ENCODE results near the gene PGLYRP2. TPM values are rescaled to one million over a fixed set of nuclear protein-coding genes. Genes with fewer than 3 reads are reported as not detected.

The PGLYRP2 gene
- total and polyA plus RNA-seq, 5 donors = not detected

- H3K27ac ChIP-seq (ENCODE audit: low read length) = no peak overlapping the region
- H3K9me3 ChIP-seq (ENCODE audit: control insufficient read depth, low read length) = no peaks in the 10 kb centered on the region
- DNase-seq = no peak
- intact Hi-C loops (cut with DNase I) = loop anchor here in 1 of 4 donors (10.0 kb wide), 1 partner anchor 88 kb away; no protein-coding TSS in a partner anchor
- H3K4me1 ChIP-seq (ENCODE audit: control insufficient read depth, insufficient read depth, low read length) = peaks cover 3% of the 10 kb centered on the region
- peak in 1 of 2 donors; percentile 60 for ATAC-seq
- no peak overlapping the region for H3K4me3 ChIP-seq (ENCODE audit: low read length)
- WGBS = 51% methylated on average over 8 of the region's 8 CpGs
- H3K27me3 ChIP-seq (ENCODE audit: control insufficient read depth, insufficient read depth) = no peaks in the 10 kb centered on the region
Measured at GRCh38 chr19:15466851-15467733, 12.2 kb downstream of the PGLYRP2 start.

GRCh38 chr19:15464394-15465385 lies 14.6 kb downstream of the PGLYRP2 start, which contains the start of gene RASAL3:
Gene RASAL3, minus strand, starts transcription at chr19:15464544. Its CDS starts 186 bp downstream, at chr19:15464358.
- intact Hi-C loops (cut with DNase I) = loop anchor here in 1 of 4 donors (10.0 kb wide), 1 partner anchor 90 kb away; no protein-coding TSS in a partner anchor
- no peaks in the 10 kb centered on the region for H3K9me3 ChIP-seq (ENCODE audit: control insufficient read depth, low read length)
- H3K27ac ChIP-seq (ENCODE audit: low read length) = no peak within 1 kb of the TSS
- ATAC-seq (peak; percentile 56), DNase-seq (peak in 1 of 3 donors; percentile 61)
- 34% methylated on average over 17 of the region's 17 CpGs for WGBS
- no peak within 1 kb of the TSS for H3K4me3 ChIP-seq (ENCODE audit: low read length)
- H3K4me1 ChIP-seq (ENCODE audit: control insufficient read depth, insufficient read depth, low read length) = peaks cover under 1% of the 10 kb centered on the region
- H3K27me3 ChIP-seq (ENCODE audit: control insufficient read depth, insufficient read depth) = no peaks in the 10 kb centered on the region

DNA sequence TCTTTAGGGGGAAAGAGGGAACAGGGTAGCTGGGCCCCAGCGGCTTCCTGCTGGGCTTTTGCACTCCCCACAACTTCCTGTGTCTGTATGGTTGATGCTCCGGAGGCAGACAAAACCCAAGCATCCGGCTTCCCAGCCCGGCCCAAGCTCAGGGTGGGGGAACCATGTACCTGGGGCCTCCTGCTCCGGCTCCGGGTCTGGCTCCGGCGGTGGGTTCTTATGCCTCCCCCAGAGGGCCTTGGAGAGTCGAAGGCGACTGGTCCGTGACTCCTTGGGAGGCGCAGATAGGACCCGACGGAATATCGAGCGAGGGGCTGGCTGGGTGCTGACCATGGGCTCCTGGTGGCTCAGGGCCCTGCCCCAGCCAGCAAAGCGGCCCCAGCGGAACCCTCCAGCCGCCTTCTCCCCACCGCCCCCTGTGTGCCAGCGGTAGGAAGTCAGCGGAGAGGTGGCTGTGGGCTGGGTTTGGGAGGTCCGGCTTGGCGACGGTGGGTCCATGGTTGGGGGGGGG lies 15.4 kb downstream of the PGLYRP2 start:
- Histone ChIP-seq H3K27me3 (ENCODE audit: control insufficient read depth, insufficient read depth) (no peaks in the 10 kb centered on the region), H3K27ac (ENCODE audit: low read length) (no peak overlapping the region), H3K4me1 (ENCODE audit: control insufficient read depth, insufficient read depth, low read length) (no peaks in the 10 kb centered on the region), H3K9me3 (ENCODE audit: control insufficient read depth, low read length) (no peaks in the 10 kb centered on the region), H3K4me3 (ENCODE audit: low read length) (no peak overlapping the region)
- ATAC-seq (peak; percentile 56 to 68), DNase-seq (peak in 1 of 3 donors; percentile 65)
- intact Hi-C loops (cut with DNase I) = loop anchor here in 1 of 4 donors (10.0 kb wide), 1 partner anchor 91 kb away; no protein-coding TSS in a partner anchor
- WGBS = 30% methylated on average over 25 of the region's 25 CpGs

DNA sequence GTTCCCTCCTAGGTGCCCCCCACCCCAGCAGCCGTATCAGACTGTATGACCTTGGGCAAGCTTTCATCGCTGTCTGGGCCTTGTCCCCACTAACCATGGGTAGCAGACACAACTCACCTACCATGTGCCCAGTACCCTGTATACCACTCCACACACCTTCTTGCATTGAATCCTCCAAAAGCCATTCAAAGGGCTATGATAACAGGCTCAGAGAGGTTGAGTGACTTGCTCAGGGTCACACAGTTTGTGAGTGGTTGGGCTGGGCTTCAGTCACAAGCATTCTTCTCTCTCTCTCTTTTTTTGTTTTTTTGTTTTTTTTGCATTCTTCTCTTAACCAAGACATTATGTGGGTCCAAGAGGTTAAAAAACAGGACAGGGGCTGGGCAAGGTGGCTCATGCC lies 17.6 kb downstream of the PGLYRP2 start:
- Histone ChIP-seq H3K27me3 (ENCODE audit: control insufficient read depth, insufficient read depth) (no peaks in the 10 kb centered on the region), H3K27ac (ENCODE audit: low read length) (no peak overlapping the region), H3K9me3 (ENCODE audit: control insufficient read depth, low read length) (no peaks in the 10 kb centered on the region), H3K4me3 (ENCODE audit: low read length) (no peak overlapping the region), H3K4me1 (ENCODE audit: control insufficient read depth, insufficient read depth, low read length) (peaks cover 4% of the 10 kb centered on the region)
- 85% methylated on average over 2 of the region's 2 CpGs for whole genome bisulfite sequencing
- intact Hi-C loops (cut with DNase I) = loop anchor here in 1 of 4 donors (10.0 kb wide), 1 partner anchor 93 kb away; no protein-coding TSS in a partner anchor
- DNase-seq = no peak
- ATAC-seq = no peak

- Histone ChIP-seq H3K4me1 (ENCODE audit: control insufficient read depth, insufficient read depth, low read length) (peaks cover 4% of the 10 kb centered on the region), H3K27me3 (ENCODE audit: control insufficient read depth, insufficient read depth) (no peaks in the 10 kb centered on the region), H3K9me3 (ENCODE audit: control insufficient read depth, low read length) (no peaks in the 10 kb centered on the region), H3K4me3 (ENCODE audit: low read length) (peak overlapping the region; percentile 17), H3K27ac (ENCODE audit: low read length) (no peak overlapping the region)
- DNase-seq (peak in 1 of 3 donors; percentile 24), ATAC-seq (no peak)
- intact Hi-C loops (cut with DNase I) = loop anchor here in 1 of 4 donors (10.0 kb wide), 1 partner anchor 97 kb away; no protein-coding TSS in a partner anchor
- 20% methylated on average over 54 of the region's 54 CpGs for WGBS
Measured at GRCh38 chr19:15457701-15458484, 21.4 kb downstream of the PGLYRP2 start.

GRCh38 chr19:15456871-15457700 lies 22.2 kb downstream of the PGLYRP2 start:
- Histone ChIP-seq H3K27me3 (ENCODE audit: control insufficient read depth, insufficient read depth) (no peaks in the 10 kb centered on the region), H3K4me3 (ENCODE audit: low read length) (peak overlapping the region; percentile 17), H3K9me3 (ENCODE audit: control insufficient read depth, low read length) (no peaks in the 10 kb centered on the region), H3K27ac (ENCODE audit: low read length) (no peak overlapping the region), H3K4me1 (ENCODE audit: control insufficient read depth, insufficient read depth, low read length) (peaks cover 4% of the 10 kb centered on the region)
- DNase-seq (no peak), ATAC-seq (no peak)
- WGBS = 16% methylated on average over 86 of the region's 86 CpGs
- intact Hi-C loops (cut with DNase I) = loop anchor here in 1 of 4 donors (10.0 kb wide), 1 partner anchor 98 kb away; no protein-coding TSS in a partner anchor

DNA sequence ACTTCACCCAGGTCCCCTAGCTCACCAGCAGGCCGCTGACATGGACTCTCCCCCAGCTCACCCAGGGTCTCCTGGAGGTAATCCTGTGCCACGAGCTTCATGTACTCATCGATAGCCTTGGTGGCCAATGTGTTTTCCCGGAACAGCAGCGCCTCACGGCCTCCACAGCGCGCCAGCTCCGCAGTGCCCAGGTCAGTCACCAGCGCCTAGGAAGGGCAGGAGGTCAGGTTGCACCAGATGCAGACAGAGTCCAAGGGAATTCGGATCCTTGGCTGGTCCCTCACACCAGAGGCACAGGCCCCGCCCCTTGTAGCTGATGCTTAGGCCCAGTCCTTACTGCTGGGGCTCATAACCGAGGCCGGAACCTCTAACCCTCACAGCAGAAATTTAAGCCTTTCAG lies 22.9 kb downstream of the PGLYRP2 start:
- intact Hi-C loops (cut with DNase I) = loop anchor here in 1 of 4 donors (10.0 kb wide), 1 partner anchor 98 kb away; no protein-coding TSS in a partner anchor
- no peak overlapping the region for H3K27ac ChIP-seq (ENCODE audit: low read length)
- no peaks in the 10 kb centered on the region for H3K9me3 ChIP-seq (ENCODE audit: control insufficient read depth, low read length)
- H3K27me3 ChIP-seq (ENCODE audit: control insufficient read depth, insufficient read depth) = no peaks in the 10 kb centered on the region
- ATAC-seq (no peak), DNase-seq (no peak)
- H3K4me3 ChIP-seq (ENCODE audit: low read length) = no peak overlapping the region
- 34% methylated on average over 14 of the region's 14 CpGs for WGBS
- peaks cover 4% of the 10 kb centered on the region for H3K4me1 ChIP-seq (ENCODE audit: control insufficient read depth, insufficient read depth, low read length)

GRCh38 chr19:15455996-15456395 lies 23.3 kb downstream of the PGLYRP2 start:
- Histone ChIP-seq H3K4me3 (ENCODE audit: low read length) (no peak overlapping the region), H3K27ac (ENCODE audit: low read length) (no peak overlapping the region), H3K9me3 (ENCODE audit: control insufficient read depth, low read length) (no peaks in the 10 kb centered on the region), H3K27me3 (ENCODE audit: control insufficient read depth, insufficient read depth) (no peaks in the 10 kb centered on the region), H3K4me1 (ENCODE audit: control insufficient read depth, insufficient read depth, low read length) (peaks cover 4% of the 10 kb centered on the region)
- intact Hi-C loops (cut with DNase I) = loop anchor here in 1 of 4 donors (10.0 kb wide), 1 partner anchor 99 kb away; no protein-coding TSS in a partner anchor
- DNase-seq = no peak
- no peak for ATAC-seq
- WGBS = 87% methylated on average over 9 of the region's 9 CpGs

Data from right cardiac atrium (tissue), 5 donors.